ENCODE results near the gene KIF4A.

DNA sequence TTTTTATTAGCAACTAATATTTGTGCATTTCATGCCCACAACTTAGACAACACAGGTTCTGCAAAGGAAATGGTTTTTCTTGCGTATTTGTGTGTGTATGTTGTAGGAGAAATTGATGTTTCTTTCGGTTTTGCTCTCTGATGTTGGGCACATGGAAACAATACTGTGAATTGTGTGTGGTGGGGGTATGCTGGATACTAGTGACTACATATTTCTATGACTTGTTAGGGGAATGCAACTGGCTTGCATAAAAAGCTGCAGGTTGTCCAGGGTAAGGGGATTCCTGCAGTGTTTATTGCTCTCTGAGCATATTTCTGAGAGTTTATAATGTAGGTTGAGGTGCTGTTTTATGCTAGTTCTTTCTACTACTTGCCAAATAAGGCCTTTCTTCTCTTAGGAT is 166.4 kb downstream of the KIF4A start:
- TF ChIP-seq, protein P1, sequence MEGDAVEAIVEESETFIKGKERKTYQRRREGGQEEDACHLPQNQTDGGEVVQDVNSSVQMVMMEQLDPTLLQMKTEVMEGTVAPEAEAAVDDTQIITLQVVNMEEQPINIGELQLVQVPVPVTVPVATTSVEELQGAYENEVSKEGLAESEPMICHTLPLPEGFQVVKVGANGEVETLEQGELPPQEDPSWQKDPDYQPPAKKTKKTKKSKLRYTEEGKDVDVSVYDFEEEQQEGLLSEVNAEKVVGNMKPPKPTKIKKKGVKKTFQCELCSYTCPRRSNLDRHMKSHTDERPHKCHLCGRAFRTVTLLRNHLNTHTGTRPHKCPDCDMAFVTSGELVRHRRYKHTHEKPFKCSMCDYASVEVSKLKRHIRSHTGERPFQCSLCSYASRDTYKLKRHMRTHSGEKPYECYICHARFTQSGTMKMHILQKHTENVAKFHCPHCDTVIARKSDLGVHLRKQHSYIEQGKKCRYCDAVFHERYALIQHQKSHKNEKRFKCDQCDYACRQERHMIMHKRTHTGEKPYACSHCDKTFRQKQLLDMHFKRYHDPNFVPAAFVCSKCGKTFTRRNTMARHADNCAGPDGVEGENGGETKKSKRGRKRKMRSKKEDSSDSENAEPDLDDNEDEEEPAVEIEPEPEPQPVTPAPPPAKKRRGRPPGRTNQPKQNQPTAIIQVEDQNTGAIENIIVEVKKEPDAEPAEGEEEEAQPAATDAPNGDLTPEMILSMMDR (IDR thresholded peaks at IDR 0.05): no peak
- no peak for TF ChIP-seq ZFX (IDR thresholded peaks at IDR 0.05; ENCODE audit: borderline replicate concordance)

Data from 22Rv1 (cell line).